ENCODE results near the gene TOR4A.
A peak's percentile ranks its signal among the peaks of the same experiment; 100 is the strongest.

TOR4A gene

DNA sequence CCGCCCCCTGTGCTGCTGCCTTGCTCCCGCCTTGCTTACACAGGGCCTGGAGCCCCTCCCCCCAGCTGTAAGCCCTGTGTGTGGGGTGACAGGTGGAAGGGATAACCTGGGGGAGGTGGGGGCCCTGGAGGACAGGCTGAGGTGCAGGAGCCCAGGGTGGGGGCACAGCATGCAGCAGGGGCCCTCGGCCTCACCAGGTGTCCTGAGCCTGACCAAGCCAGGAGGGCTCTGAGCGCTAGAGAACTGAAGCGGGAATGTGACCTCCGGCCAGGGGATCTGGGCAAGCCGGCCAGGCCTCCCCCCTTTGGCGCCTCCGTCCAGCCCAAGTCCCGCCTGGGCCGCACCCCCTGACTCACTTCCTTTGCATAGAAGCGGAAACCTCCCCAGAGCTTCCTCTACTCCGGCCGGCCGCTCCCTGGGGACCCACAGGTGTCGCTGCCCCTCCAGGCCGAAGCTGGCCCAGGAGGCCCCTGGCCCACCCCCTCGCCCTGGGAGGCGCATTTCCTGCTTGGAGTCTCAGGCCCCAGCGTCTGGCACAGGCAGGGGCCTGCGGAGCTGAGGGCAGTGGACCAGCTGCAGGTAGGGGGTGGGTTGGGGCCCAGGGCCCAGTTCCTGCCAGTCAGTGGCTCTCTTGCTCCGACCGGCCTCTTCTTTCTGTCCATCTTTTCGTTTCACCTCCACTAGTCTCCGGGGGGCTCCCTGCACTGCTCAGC lies at the start of gene TOR4A:
TSS of gene TOR4A (plus strand) at position 398 of the 713 bp plus-strand sequence. CDS start 964 bp downstream, outside the sequence.
- no peak for DNase-seq (ENCODE audit: low read depth)

DNA sequence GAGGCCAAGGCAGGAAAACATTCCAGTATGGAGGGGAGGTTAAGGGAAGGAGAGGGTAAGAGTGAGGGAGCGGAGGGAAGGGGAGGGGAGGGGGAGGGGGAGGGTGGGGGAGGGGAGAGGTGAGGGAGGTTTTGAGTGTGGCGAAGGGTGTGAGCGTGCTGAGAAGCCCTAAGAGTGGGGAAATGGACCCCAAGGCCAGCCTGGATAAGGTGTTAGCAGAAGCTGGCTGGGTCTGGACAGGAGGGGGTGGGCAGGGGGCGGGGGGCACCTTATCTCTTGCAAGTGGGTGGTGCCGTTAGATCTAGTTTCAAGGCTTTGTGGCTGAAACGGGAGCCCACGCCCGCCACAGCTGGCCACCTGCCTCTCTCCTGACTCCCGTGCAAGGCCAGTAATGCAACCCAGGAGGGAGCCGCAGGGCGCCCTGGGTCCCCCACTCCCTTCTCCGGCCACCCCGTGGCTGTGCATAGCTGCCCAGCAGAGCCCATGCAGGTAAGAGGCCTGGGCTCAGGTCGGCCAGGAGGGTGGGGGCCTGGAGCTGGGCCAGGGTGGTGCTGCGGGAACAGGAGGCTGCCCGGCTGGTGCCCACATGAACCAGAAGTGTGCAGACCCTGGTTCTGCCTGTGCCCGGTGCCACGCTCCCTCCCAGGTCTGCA lies 49.5 kb upstream of the TOR4A start:
- no peak for DNase-seq (ENCODE audit: low read depth)

GRCh38 chr9:137228506-137228967 lies 49.0 kb upstream of the TOR4A start:
- DNase-seq (ENCODE audit: low read depth) = no peak

DNA sequence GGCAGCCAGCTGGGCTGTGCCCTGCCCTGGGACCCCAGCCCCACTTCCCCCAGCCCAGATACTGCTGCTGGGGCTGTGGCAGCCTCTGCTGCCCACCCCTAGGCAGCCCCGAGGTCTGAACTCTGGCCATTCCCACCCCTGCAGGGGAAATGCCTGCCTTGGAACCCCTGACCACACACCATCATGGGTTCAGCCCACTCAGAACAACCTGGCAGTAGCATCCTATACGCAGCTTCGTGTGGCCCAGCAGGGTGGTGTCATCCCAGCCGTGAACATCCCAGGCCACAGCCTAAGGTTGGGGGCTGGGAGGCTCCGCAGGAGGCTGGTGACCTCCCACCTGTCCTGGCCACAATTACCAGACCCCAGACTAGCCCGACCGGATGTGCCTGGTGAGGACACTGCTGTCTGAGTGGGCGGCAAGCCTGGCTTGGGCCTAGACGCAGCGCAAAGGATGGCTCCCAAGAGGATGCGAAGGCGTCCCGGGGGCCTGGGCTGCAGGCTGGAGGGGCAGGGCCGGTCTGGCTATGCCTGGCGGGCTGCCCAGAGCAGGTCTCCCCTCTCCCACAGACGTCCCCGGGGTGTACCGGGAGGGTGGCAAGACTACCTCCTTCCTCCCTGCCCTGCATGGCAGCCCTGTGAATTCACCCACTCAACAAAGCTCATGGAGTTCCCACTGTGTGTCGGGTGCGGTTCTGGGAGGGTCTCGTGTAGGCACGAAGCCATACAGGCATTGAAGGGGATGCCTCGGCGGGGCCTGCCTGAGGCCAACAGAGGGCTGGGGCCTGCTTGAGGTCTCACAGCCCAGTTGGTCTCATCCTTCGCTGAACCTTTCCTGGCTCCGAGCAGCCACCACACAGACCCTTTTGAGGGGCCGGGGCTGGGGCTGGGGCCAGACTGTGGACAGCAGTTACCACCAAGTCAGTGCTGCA lies 48.3 kb upstream of the TOR4A start:
- no peak for DNase-seq (ENCODE audit: low read depth)

DNA sequence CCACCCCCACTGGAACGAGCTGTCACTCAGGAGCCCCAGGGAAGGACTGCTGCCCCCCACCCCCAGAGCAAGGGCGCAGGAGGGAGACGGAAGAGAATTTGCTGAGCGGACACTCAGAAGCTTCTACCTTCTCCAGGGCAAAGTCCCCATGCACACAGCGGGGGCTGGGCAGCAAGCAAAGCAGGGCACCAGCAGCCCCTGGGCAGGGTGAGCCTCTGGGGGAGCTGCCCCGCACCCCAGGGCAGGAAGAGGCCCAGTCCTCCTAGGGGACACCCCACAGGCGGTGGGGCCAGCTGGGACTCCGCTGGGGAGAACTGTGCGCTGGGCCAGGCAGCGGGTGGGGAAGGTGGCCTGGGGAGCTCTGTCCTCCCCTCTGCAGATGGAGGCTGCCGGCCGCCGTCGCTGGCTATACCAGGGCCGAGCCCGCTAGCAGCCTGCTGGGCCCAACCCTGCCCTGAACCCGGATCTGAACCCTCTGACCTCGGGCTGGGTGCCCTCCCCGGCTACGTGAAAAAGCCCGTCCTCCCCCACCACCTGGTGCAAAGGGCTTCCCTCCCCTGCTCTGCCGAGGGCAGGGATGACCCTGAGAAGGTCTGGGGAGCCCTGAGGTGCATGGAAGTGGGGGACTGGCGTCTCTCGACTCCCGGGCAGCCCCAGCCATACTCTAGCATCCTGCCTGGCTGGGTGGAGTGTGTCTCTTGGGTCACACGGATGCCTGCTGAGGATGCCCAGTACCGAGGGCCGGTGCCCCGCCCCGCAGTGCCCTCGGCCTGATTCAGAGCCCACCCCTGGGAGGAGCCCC lies 47.4 kb upstream of the TOR4A start:
- no peak for DNase-seq (ENCODE audit: low read depth)

GRCh38 chr9:137230705-137231371 lies 46.7 kb upstream of the TOR4A start, which contains the start of gene SLC34A3:
Gene SLC34A3, plus strand, starts transcription at chr9:137230901. Its CDS starts 802 bp downstream, at chr9:137231703.
- no peak for DNase-seq (ENCODE audit: low read depth)

- no peak for DNase-seq (ENCODE audit: low read depth)
These were observed 46.0 kb upstream of the TOR4A start for GRCh38 chr9:137231372-137232039.

GRCh38 chr9:137232101-137232500 lies 45.4 kb upstream of the TOR4A start:
- DNase-seq (ENCODE audit: low read depth) = no peak

DNA sequence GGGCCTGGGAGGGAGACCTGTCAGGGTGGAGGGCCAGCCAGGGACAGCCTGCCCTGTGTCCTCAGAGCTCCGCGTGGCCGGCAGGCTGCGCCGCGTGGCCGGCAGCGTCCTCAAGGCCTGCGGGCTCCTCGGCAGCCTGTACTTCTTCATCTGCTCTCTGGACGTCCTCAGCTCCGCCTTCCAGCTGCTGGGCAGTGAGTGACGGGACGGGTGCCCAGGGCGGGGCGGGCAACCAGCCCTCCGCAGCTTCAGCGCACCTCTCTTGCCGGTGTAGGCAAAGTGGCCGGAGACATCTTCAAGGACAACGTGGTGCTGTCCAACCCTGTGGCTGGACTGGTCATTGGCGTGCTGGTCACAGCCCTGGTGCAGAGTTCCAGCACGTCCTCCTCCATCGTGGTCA lies 45.0 kb upstream of the TOR4A start:
- DNase-seq (ENCODE audit: low read depth) = no peak

DNA sequence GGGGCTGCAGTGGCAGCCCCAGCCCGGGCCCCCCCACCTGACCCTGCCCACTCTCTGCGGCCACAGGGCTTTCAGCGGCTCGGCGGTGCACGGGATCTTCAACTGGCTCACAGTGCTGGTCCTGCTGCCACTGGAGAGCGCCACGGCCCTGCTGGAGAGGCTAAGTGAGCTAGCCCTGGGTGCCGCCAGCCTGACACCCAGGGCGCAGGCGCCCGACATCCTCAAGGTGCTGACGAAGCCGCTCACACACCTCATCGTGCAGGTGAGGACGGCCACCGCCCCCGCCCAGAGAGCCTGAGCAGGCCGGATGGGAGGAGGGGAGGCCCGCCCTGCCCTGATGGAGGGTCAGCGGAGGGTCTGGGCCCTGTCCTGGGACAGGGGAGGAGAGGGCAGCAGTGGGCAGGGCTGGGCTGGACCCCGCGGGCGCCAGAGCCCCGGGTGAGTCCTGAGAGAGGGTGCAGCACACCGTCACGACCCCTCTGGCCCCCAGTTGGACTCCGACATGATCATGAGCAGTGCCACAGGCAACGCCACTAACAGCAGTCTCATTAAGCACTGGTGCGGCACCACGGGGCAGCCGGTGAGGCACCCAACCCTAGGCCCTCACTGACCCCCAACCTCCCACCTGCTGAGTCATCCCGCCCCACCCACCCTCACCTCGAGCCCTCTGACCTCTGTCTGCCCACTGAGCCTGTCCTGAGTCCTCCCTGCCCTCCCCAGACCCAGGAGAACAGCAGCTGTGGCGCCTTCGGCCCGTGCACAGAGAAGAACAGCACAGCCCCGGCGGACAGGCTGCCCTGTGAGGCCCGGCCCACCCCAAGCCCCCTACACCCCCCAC lies 44.2 kb upstream of the TOR4A start:
- DNase-seq (ENCODE audit: low read depth) = no peak

DNA sequence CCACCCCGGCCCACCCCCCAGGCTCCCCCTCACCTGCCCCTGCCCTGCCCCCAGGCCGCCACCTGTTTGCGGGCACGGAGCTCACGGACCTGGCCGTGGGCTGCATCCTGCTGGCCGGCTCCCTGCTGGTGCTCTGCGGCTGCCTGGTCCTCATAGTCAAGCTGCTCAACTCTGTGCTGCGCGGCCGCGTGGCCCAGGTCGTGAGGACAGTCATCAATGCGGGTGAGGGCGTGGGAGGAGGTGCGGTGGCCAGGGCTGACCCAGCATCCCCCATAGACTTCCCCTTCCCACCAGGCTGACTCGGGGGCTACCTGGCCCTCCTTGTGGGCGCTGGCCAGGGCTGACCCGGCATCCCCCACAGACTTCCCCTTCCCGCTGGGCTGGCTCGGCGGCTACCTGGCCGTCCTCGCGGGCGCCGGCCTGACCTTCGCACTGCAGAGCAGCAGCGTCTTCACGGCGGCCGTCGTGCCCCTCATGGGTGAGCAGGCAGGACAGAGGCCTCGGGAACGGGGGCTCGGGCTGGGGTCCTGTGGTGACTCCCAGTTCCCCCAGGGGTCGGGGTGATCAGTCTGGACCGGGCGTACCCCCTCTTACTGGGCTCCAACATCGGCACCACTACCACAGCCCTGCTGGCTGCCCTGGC lies 43.4 kb upstream of the TOR4A start:
- DNase-seq (ENCODE audit: low read depth) = no peak

DNA sequence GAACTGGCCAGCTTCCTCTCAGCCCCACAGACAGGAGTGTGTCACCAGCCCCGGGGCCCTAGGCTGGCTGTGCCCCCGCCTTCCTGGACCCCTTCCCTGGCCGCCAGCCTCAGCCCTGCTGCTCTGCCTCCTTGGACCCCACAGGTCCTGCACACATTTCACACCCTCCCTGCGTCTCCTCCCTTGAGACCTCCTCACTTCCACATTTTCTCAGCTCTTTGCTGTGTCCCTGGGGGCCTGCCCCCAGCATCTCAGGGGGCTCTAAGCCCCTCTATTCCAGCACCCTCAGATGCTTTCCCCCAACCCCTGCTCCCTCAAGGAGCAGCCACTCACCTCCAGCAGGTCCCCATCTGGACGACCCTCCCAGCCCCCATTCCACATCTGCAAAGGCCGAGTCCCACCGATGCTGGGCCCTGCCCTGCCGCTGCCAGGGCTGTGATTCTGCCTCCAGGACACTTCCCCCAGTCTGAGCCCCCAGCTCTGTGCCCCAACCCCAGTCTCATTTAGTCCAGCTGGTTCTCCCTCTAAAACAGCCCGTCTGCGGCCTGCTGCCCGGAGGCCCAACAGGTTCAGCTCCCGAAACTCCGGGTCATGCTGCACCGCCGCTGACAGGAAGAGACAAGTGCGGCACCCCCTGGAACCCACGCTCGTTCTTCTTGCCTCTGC lies 42.6 kb upstream of the TOR4A start:
- DNase-seq (ENCODE audit: low read depth) = no peak

DNA sequence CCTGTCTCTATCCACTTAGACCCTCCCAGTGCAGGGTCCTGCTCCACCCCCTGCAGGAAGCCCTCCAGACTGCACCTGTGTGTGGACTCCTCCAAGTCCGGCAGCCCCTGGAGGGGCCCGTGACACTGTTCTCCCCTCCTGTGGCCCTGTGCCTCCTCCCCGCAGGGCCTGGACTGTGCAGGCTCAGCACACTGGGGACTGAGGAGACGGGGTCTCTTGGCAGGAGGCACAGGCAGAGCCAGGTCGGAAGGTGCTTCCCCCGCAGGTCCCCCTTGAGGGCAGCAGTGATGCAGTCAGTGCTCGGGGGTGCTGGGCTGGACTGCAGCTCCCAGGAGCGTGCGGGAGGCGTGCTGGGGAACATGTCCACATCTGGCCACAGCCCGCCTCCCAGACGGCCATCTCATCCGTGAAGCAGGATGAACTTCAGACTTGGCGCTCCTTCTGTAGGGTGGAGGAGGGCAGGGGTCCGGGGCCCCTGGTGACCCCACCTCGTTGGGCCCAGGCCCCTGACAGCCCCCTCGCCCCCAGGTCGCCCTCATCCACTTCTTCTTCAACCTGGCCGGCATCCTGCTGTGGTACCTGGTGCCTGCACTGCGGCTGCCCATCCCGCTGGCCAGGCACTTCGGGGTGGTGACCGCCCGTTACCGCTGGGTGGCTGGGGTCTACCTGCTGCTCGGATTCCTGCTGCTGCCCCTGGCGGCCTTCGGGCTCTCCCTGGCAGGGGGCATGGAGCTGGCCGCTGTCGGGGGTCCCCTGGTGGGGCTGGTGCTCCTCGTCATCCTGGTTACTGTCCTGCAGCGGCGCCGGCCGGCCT lies 41.9 kb upstream of the TOR4A start:
- DNase-seq (ENCODE audit: low read depth) = no peak

DNA sequence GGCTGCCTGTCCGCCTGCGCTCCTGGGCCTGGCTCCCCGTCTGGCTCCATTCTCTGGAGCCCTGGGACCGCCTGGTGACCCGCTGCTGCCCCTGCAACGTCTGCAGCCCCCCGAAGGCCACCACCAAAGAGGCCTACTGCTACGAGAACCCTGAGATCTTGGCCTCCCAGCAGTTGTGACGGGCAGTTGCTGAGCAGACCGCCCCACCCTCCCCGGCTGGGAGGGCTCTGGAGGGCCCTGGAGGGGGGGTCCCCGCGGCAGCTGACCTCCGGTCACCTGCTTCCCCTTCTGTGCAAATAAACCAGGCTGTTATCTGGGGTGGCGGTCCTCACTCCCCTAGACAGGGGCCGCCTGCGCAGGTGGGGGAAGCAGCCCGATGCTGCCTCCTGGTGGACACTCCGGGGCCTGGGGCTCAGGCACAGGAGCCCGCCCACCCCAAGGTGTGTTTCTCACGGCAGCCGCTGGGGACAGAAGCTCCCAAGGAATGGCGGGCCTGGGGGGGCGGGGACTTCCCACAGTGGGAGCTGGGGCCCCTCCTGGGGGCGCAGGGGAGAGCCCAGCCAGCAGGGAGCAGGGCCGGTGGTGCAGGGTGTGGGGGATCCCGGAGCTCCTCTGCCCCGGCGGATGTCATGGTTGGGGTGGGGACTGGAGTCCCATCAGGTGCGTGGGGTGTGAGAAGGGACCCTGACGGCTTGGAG lies 41.1 kb upstream of the TOR4A start:
- peak; percentile 90 for DNase-seq (ENCODE audit: low read depth)

DNA sequence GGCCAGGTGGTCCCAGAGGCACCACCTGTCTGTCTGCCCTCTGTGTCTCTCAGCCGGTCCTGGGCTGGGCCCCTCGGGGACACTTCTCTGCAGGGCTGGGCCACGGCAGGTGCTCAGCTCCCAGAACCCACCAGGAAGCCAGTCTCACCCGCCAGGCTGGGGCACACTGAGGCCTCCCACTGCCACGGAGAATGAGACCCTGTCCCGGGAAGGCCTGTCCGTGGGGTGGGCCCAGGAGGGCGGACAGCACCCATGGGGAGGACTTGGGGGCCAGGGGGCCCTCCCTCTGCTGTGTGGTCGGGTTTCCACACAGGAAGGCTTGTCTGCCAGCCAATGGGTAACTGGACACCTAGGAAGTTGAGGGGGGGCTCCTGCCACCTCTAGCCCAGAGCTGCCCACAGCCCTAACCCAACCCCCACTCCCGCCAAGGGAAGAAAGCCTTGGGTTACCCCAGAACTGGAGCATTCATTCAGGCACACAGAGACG lies 40.5 kb upstream of the TOR4A start:
- DNase-seq (ENCODE audit: low read depth) = no peak

DNA sequence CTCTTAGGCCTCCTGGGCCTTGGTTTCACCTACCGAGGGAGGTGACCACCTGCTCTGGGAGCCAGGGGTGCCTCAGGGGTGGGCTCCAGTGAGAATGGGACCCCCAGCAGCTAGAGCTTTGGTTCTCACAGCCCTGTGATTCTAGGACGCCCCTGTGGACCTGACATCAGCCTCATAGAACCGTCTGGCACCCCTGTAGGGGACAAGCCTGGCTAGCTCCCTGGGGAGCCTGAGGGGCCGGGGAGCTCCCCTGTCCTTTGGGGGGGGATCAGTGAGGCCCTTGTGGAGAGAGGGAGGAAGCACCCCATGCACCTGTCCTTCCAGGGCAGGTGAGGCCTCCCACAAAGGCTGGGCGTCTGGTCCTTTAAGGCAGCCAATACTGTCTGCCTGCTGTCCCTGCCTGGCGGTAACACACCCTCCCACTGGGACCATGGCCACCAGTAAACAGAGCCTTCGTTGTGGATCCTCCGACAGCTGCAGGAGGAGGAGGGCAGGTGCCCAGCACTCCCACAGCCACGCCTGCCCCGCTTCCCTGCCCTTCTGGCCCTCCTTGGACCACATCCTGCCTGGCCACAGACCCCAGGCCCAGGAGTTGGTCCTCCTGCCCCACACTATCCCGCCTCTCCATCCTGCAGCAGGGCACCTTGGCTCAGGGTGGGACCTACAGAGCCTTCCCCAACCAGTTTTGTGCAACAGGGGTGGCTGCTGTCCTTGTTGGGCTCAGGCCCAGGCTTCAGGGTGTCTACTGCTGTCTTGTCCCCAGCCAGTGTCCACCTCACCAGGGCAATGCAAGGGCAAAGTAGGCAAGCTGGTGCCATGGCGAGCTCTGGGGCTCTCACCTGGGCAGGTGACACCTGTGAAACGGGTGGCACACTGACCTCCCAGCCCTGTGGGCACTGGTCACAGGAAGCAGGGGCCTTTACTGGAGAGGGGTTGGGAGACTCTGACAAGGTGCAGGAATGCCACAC lies 39.5 kb upstream of the TOR4A start:
- no peak for DNase-seq (ENCODE audit: low read depth)
